Measurements from ENCODE around the gene ESM1. TPM values are rescaled to one million over a fixed set of nuclear protein-coding genes. Genes with fewer than 3 reads are reported as not detected.

ESM1 gene
- polyA plus RNA-seq, 2 of the 4 experiments (the other 2 are of a cell fraction): not detected

DNA sequence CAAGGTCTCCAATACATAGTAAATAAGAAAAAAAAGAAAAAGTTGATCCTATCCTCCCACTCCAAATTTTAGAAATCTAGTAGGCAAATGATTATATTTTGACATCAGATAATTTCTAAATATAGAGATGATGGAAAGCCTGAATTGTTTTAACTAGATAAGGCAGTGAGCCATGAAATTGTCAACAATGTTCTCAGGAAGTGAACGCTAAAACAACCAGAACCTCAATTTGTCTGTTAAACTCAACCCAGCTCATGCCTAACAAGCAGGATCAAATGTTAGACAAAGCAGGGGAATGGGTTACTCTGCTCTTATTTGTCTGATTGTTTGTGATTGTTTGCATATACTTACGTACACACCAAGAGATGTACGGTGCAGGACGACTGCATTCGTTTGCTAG, 49.2 kb downstream of the ESM1 start:
- H3K4me3 ChIP-seq: no peak overlapping the region
- no peak overlapping the region for H3K4me2 ChIP-seq
- no peak for TF ChIP-seq RCOR1 (IDR thresholded peaks at IDR 0.05; ENCODE audit: low read depth, low read length)
- no peak for TF ChIP-seq EHMT2 (IDR thresholded peaks at IDR 0.05; ENCODE audit: low read depth)
- TF ChIP-seq BHLHE40 (IDR thresholded peaks at IDR 0.05; ENCODE audit: low read depth, low read length): no peak
- no peak for TF ChIP-seq SMC3 (IDR thresholded peaks at IDR 0.05)
- H3K4me1 ChIP-seq: no peaks in the 10 kb centered on the region
- no peaks in the 10 kb centered on the region for H3K9me3 ChIP-seq
- no peak for DNase-seq (ENCODE audit: low read depth in 1 of 2, low spot score in 1 of 2)
- 64% methylated on average over 5 of the region's 5 CpGs for WGBS (ENCODE audit: missing lambda C conversion rate)
- no peak for FAIRE-seq
- no peak overlapping the region for H3K27ac ChIP-seq
- no peak for ATAC-seq
- CTCF ChIA-PET: interaction anchor here (1.2 kb wide), 1 partner anchor 8 kb away, joined by 4 read pairs; no protein-coding TSS in a partner anchor
- POLR2A ChIA-PET: no interaction called here

DNA sequence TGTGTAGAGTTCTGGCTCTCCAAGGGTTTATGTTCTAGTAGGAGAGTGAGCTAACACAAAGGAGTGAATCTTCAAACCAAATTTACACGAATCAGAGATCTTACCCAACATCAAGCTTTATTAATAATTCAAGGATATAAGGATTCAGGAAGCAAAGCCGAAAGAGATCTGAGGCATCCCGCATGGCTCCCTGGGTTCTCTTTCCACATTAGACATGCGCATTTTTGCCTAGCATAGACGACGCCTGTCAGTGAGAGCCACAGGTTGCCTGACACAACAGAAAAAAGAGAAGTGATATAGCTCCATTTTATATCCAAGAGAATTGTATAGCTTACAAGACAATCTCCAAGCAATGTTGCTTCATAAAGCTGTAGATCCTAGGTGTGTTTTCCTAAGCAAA, 52.6 kb downstream of the ESM1 start:
- DNase-seq (ENCODE audit: low read depth in 1 of 2, low spot score in 1 of 2) (no peak), ATAC-seq (no peak), FAIRE-seq (no peak)
- Histone ChIP-seq H3K9me3 (no peaks in the 10 kb centered on the region), H3K4me3 (no peak overlapping the region), H3K27ac (no peak overlapping the region), H3K4me2 (no peak overlapping the region), H3K4me1 (no peaks in the 10 kb centered on the region)
- TF ChIP-seq MAZ (IDR thresholded peaks at IDR 0.05; ENCODE audit: borderline replicate concordance, low read depth, low read length) (no peak), ELK1 (IDR thresholded peaks at IDR 0.05; ENCODE audit: low read depth, low read length) (no peak), GATA3 (IDR thresholded peaks at IDR 0.05; ENCODE audit: borderline replicate concordance) (no peak), KDM5A (IDR thresholded peaks at IDR 0.05) (no peak), JUN (IDR thresholded peaks at IDR 0.05) (no peak), SMC3 (IDR thresholded peaks at IDR 0.05) (no peak), USF2 (IDR thresholded peaks at IDR 0.05) (no peak), POLR2A (IDR thresholded peaks at IDR 0.05; ENCODE audit: low read length) (no peak), CHD2 (IDR thresholded peaks at IDR 0.05; ENCODE audit: low read length, partially characterized antibody) (no peak), MYC (IDR thresholded peaks at IDR 0.05; ENCODE audit: borderline replicate concordance, low read length) (no peak), EHF (CRISPR knock-in tag; IDR thresholded peaks at IDR 0.05) (no peak), ZSCAN20 (CRISPR knock-in tag; IDR thresholded peaks at IDR 0.05) (no peak), ZNF302 (CRISPR knock-in tag; IDR thresholded peaks at IDR 0.05) (no peak), ESRRA (IDR thresholded peaks at IDR 0.05; ENCODE audit: borderline replicate concordance, low read length) (no peak), RARB (CRISPR knock-in tag; IDR thresholded peaks at IDR 0.05) (no peak), CTCF (IDR thresholded peaks at IDR 0.05) (no peak), PBX3 (IDR thresholded peaks at IDR 0.05) (no peak), RFX5 (IDR thresholded peaks at IDR 0.05) (no peak)
- TF ChIP-seq, protein P1, sequence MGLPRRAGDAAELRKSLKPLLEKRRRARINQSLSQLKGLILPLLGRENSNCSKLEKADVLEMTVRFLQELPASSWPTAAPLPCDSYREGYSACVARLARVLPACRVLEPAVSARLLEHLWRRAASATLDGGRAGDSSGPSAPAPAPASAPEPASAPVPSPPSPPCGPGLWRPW (IDR thresholded peaks at IDR 0.05): no peak
- POLR2A ChIA-PET: no interaction called here
- CTCF ChIA-PET: interaction anchor here (0.7 to 1.4 kb wide), 4 partner anchors 12 to 227 kb away, joined by 3 to 4 read pairs (median 3); partner anchors contain the start of gene GPX8
- WGBS (ENCODE audit: missing lambda C conversion rate): 58% methylated on average over 6 of the region's 6 CpGs
